Peyer's patch (tissue), 4 donors: ENCODE measurements around the gene TCF19.

Experiments used
- CTCF ChIP-seq, 6 experiments: fragments of 450-650 bp in 4 of 6; fragments of 200-600 bp in 2 of 6; sonication (generic) in 1 of 6; IDR thresholded peaks; one replicate each; pipeline ENCODE4 v1.5.1; 2017 to 2019; ENCODE audit warnings: antibody characterized with exemption in 6 of 6, mild to moderate bottlenecking in 3 of 6, moderate library complexity in 1 of 6
- POLR2A ChIP-seq, 2 donors: fragments of 450-650 bp; IDR thresholded peaks; one replicate each; pipeline ENCODE4 v1.5.1; 2017; ENCODE audit warnings: antibody characterized with exemption in 2 of 2, mild to moderate bottlenecking in 2 of 2, moderate library complexity in 2 of 2

GRCh38 chr6:31138982-31139381 lies 19.4 kb upstream of the TCF19 start, which contains the start of gene PSORS1C2:
- TF ChIP-seq CTCF (IDR thresholded peaks at IDR 0.05) (no peak), POLR2A (IDR thresholded peaks at IDR 0.05) (no peak)
